Measurements from ENCODE around the gene DGKZ.

DNA sequence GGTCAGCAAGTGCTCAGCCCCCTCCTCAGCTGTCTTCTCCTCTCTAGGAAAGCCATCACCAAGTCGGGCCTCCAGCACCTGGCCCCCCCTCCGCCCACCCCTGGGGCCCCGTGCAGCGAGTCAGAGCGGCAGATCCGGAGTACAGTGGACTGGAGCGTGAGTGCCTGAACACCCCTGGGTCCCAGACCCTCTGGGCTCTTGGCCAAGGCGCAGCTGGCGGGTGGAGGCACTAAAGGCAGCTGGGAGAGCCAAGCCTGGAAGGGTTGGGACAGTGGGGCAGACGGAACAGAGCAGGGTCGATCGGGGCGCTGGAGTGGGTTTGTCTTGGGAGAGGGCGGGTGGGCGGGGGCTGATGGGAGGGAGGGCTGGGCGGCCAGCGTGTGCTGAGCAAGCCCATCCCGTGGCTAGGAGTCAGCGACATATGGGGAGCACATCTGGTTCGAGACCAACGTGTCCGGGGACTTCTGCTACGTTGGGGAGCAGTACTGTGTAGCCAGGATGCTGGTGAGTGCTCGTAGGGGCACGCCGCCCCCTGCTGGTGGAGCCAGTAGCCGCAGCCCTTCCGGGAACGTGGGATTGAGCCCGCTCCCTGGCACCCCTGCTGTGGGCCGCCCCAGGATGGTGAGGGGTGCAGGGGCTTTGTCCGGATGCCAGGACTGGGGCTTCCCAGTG, 20.1 kb downstream of the DGKZ start:
- TF ChIP-seq, protein P1, sequence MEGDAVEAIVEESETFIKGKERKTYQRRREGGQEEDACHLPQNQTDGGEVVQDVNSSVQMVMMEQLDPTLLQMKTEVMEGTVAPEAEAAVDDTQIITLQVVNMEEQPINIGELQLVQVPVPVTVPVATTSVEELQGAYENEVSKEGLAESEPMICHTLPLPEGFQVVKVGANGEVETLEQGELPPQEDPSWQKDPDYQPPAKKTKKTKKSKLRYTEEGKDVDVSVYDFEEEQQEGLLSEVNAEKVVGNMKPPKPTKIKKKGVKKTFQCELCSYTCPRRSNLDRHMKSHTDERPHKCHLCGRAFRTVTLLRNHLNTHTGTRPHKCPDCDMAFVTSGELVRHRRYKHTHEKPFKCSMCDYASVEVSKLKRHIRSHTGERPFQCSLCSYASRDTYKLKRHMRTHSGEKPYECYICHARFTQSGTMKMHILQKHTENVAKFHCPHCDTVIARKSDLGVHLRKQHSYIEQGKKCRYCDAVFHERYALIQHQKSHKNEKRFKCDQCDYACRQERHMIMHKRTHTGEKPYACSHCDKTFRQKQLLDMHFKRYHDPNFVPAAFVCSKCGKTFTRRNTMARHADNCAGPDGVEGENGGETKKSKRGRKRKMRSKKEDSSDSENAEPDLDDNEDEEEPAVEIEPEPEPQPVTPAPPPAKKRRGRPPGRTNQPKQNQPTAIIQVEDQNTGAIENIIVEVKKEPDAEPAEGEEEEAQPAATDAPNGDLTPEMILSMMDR (IDR thresholded peaks at IDR 0.05; ENCODE audit: low read depth, low read length, missing input control): peak; percentile 69
- TF ChIP-seq REST (IDR thresholded peaks at IDR 0.05): no peak
- TF ChIP-seq ATF3 (IDR thresholded peaks at IDR 0.05): no peak
- no peak for TF ChIP-seq YY1 (IDR thresholded peaks at IDR 0.05)
- TF ChIP-seq SP1 (IDR thresholded peaks at IDR 0.05): no peak

Data from liver (tissue), 3 donors.